HepG2 (cell line): Measurements from ENCODE around the gene LIG4.
A peak's percentile ranks its signal among the peaks of the same experiment; 100 is the strongest.

ENCODE experiments used
- CEBPG ChIP-seq: IDR thresholded peaks from 2 replicates; pipeline ENCODE4 v1.6.1; 2016
- EZH2 ChIP-seq: conservative IDR thresholded peaks from 2 replicates; pipeline ENCODE4 v1.6.1; 2012; ENCODE audit warnings: mild to moderate bottlenecking, low read depth, low read length, moderate library complexity
- MED1 ChIP-seq: sonication (generic); formaldehyde crosslinking; IDR thresholded peaks from 2 replicates; pipeline ENCODE4 v1.4.0; 2020; ENCODE audit warnings: missing genetic modification reagents

- TF ChIP-seq CEBPG = peak; percentile 53; the same call in 1 of the 2 replicates
- TF ChIP-seq EZH2 = no peak
- TF ChIP-seq MED1 (CRISPR knock-in tag) = peak; percentile 52
These were observed 3.0 kb upstream of the LIG4 start, which contains the start of gene ABHD13 for GRCh38 chr13:108218044-108218974.
